HCT116 (cell line): ENCODE measurements around the gene MYL6B. TPM values are rescaled to one million over a fixed set of nuclear protein-coding genes. Genes with fewer than 3 reads are reported as not detected.

Experiments
- ATAC-seq: fragments of 200-7000 bp; cut with Tn5 transposase; 2 replicates; pipeline ENCODE4 v1.9.1; 2020; ENCODE audit warnings: mild to moderate bottlenecking, moderate library complexity
- BruUV-seq: library from RNA; stranded (reverse); fragments of 400-500 nt; replicated peaks from 2 replicates; lab custom pipeline; 2021; lab: Mats Ljungman, UMichigan
- CTCF ChIA-PET: fragments of 300-600 bp; sonication (Branson Sonifier 250); formaldehyde crosslinking; loops from one replicate; lab custom pipeline; 2021; ENCODE audit warnings: antibody characterized with exemption; lab: Charles Lee
- POLR2A ChIA-PET: fragments of 300-600, 350-600 bp; sonication (Branson Sonifier 250); formaldehyde crosslinking; loops from one replicate; lab custom pipeline; 2021; ENCODE audit warnings: antibody characterized with exemption; lab: Charles Lee
- RAD21 ChIA-PET, 2 experiments: fragments of 300-600 bp; sonication (Branson Sonifier 250); formaldehyde crosslinking; loops; one replicate each; lab custom pipeline; 2023; ENCODE audit warnings: low total read pairs in 2 of 2; ENCODE audit not compliant: uncharacterized antibody in 2 of 2, unreplicated experiment in 2 of 2, low non-redundant PET in 1 of 2; lab: Charles Lee
- DNase-seq: peaks from one replicate; pipeline ENCODE4 v3.0.0-alpha.2; 2010; ENCODE audit warnings: low read depth, low spot score
- H2AFZ ChIP-seq: fragments of 200-600 bp; shearing (Covaris generic), sonication (generic); 2 replicates; pipeline ENCODE4 v1.6.1; 2017; ENCODE audit warnings: low read depth, mixed run types, mixed read lengths, antibody characterized with exemption, low read length; ENCODE audit not compliant: poor library complexity, severe bottlenecking
- H3K27ac ChIP-seq: 2 replicates; pipeline ENCODE4 v1.5.1; 2012; ENCODE audit warnings: low read depth, low read length
- H3K27me3 ChIP-seq: fragments of 200-600 bp; sonication (generic); 2 replicates; pipeline ENCODE4 v1.6.1; 2016; ENCODE audit warnings: mixed run types, low read length, mixed read lengths; ENCODE audit not compliant: insufficient read depth
- H3K36me3 ChIP-seq, 2 experiments: fragments of 200-500 bp in 1 of 2; fragments of 200-600 bp in 1 of 2; sonication (Bioruptor generic) in 1 of 2; sonication (generic) in 1 of 2; 2 replicates each; pipeline versions ENCODE4 v1.5.1 to v1.6.1; 2014 to 2016; ENCODE audit warnings: low read length in 2 of 2, inconsistent platforms in 1 of 2, mixed read lengths in 1 of 2, mixed run types in 1 of 2; ENCODE audit not compliant: insufficient read depth in 2 of 2, control insufficient read depth in 1 of 2
- H3K4me1 ChIP-seq, 2 experiments: fragments of 200-600 bp in 1 of 2; sonication (generic) in 1 of 2; 2 replicates each; pipeline versions ENCODE4 v1.5.1 to v1.6.1; 2012 to 2017; ENCODE audit warnings: low read length in 2 of 2, inconsistent platforms in 1 of 2, mild to moderate bottlenecking in 1 of 2, mixed read lengths in 1 of 2, mixed run types in 1 of 2, moderate library complexity in 1 of 2; ENCODE audit not compliant: insufficient read depth in 2 of 2, control insufficient read depth in 1 of 2
- H3K4me2 ChIP-seq: fragments of 200-600 bp; sonication (generic); 2 replicates; pipeline ENCODE4 v1.6.1; 2017; ENCODE audit warnings: mixed run types, low read length, mixed read lengths
- H3K4me3 ChIP-seq, 2 experiments: fragments of 200-600 bp in 1 of 2; sonication (generic) in 1 of 2; replicated peaks in 1 of 2; 2 replicates each; pipeline ENCODE4 v1.5.1; 2011 to 2016; ENCODE audit warnings: low read length in 2 of 2, control low read depth in 1 of 2, low read depth in 1 of 2, mild to moderate bottlenecking in 1 of 2, mixed read lengths in 1 of 2, mixed run types in 1 of 2
- H3K79me2 ChIP-seq: fragments of 200-600 bp; sonication (generic); 2 replicates; pipeline ENCODE4 v1.6.1; 2017; ENCODE audit warnings: mild to moderate bottlenecking, mixed run types, low read length, moderate library complexity, mixed read lengths; ENCODE audit not compliant: insufficient read depth
- H3K9ac ChIP-seq: fragments of 200-600 bp; sonication (generic); 2 replicates; pipeline ENCODE4 v1.6.1; 2016; ENCODE audit warnings: low read length, mixed read lengths
- H3K9me2 ChIP-seq: fragments of 200-600 bp; sonication (generic), shearing (Covaris generic); 2 replicates; pipeline ENCODE4 v1.6.1; 2017; ENCODE audit warnings: mixed run types, mild to moderate bottlenecking, moderate library complexity; ENCODE audit not compliant: insufficient read depth
- H3K9me3 ChIP-seq, 2 experiments: fragments of 200-500 bp in 1 of 2; fragments of 200-600 bp in 1 of 2; sonication (Bioruptor generic) in 1 of 2; sonication (generic) in 1 of 2; 2 replicates each; pipeline ENCODE4 v1.6.1; 2014 to 2017; ENCODE audit warnings: low read length in 2 of 2, mixed read lengths in 2 of 2, inconsistent platforms in 1 of 2, low read depth in 1 of 2, mild to moderate bottlenecking in 1 of 2, mixed run types in 1 of 2, moderate library complexity in 1 of 2; ENCODE audit not compliant: control insufficient read depth in 1 of 2, insufficient read depth in 1 of 2
- H4K20me1 ChIP-seq: fragments of 200-600 bp; sonication (generic), shearing (Covaris generic); 2 replicates; pipeline ENCODE4 v1.6.1; 2017; ENCODE audit warnings: mixed run types, mild to moderate bottlenecking, moderate library complexity; ENCODE audit not compliant: insufficient read depth
- EGR1 ChIP-seq: IDR thresholded peaks from 2 replicates; pipeline ENCODE4 v1.6.1; 2012; ENCODE audit warnings: low read depth
- JUND ChIP-seq: IDR thresholded peaks from 2 replicates; pipeline ENCODE4 v1.6.1; 2012
- POLR2A ChIP-seq: IDR thresholded peaks from 2 replicates; pipeline ENCODE4 v1.7.0; 2011; ENCODE audit warnings: borderline replicate concordance; ENCODE audit not compliant: insufficient read depth, insufficient read length; ENCODE audit errors: extremely low read depth
- SIN3A ChIP-seq: IDR thresholded peaks from 2 replicates; pipeline ENCODE4 v1.6.1; 2012; ENCODE audit warnings: low read depth
- SRF ChIP-seq: IDR thresholded peaks from 2 replicates; pipeline ENCODE4 v1.6.1; 2012; ENCODE audit warnings: low read depth
- ZNF274 ChIP-seq: fragments of 200-500 bp; sonication (Bioruptor generic); IDR thresholded peaks from 2 replicates; pipeline ENCODE4 v1.6.1; 2014; ENCODE audit warnings: mild to moderate bottlenecking, low read depth, low read length, inconsistent platforms
- intact Hi-C: fragments of 100-400 bp; cut with micrococcal nuclease; formaldehyde crosslinking; loops from 2 replicates; pipeline ENCODE4 v1.10.0; 2022
- total RNA-seq: library from RNA; stranded (reverse); gene quantifications from one replicate; pipeline ENCODE4 v1.2.1, GENCODE V29; 2021; ENCODE audit not compliant: unreplicated experiment
- TF ChIP-seq, protein P1 (sequence below): IDR thresholded peaks from 2 replicates; pipeline ENCODE4 v1.6.1; 2011; ENCODE audit warnings: mild to moderate bottlenecking, low read length, moderate library complexity; ENCODE audit not compliant: insufficient replicate concordance; ENCODE audit errors: extremely low read depth

MYL6B gene
- total RNA-seq, 1 experiment from 2014 or later: 94.3 TPM

DNA sequence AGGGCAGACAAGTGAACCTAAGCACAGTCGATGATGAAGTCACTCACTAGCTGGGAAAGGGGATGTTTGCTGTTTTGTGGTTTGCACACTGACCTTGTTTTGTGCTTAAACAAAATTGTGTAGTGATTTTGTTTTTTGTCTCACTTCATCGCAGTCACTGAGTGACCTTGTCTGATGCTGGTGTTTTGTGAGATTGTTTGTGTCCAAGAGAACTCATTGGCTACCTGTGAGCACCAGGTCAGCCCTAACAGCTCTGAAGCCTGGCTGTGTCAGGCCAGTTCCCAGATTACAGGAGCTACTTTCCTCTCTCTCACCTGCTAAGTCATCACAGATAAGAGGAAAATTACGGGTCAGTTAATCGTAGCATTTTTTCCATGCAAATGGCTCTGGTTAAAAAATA is 28.3 kb upstream of the MYL6B start:
- no peak for DNase-seq
- BruUV-seq: no TSS peak
- no peaks in the 10 kb centered on the region for H3K9me2 ChIP-seq
- no peaks in the 10 kb centered on the region for H4K20me1 ChIP-seq
- no peak overlapping the region for H3K27ac ChIP-seq
- no peak overlapping the region for H2AFZ ChIP-seq
- H3K27me3 ChIP-seq: no peaks in the 10 kb centered on the region
- no peak for ATAC-seq
- TF ChIP-seq POLR2A (no peak), ZNF274 (no peak), SIN3A (no peak), EGR1 (no peak), JUND (no peak), SRF (no peak)
- TF ChIP-seq, protein P1, sequence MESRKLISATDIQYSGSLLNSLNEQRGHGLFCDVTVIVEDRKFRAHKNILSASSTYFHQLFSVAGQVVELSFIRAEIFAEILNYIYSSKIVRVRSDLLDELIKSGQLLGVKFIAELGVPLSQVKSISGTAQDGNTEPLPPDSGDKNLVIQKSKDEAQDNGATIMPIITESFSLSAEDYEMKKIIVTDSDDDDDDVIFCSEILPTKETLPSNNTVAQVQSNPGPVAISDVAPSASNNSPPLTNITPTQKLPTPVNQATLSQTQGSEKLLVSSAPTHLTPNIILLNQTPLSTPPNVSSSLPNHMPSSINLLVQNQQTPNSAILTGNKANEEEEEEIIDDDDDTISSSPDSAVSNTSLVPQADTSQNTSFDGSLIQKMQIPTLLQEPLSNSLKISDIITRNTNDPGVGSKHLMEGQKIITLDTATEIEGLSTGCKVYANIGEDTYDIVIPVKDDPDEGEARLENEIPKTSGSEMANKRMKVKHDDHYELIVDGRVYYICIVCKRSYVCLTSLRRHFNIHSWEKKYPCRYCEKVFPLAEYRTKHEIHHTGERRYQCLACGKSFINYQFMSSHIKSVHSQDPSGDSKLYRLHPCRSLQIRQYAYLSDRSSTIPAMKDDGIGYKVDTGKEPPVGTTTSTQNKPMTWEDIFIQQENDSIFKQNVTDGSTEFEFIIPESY: no peak
- peaks cover 0 to 21% of the 10 kb centered on the region in 2 experiments; a peak in 2 of 4 replicates for H3K36me3 ChIP-seq
- H3K4me1 ChIP-seq: peaks cover 25 to 40% of the 10 kb centered on the region in 2 experiments
- ChIA-PET CTCF (interaction anchor here (1.0 to 1.5 kb wide), 2 partner anchors 65 to 512 kb away, joined by 3 to 6 read pairs; partner anchors contain the start of gene SMARCC2), POLR2A (interaction anchor here (0.9 to 1.7 kb wide), 2 partner anchors 24 to 66 kb away, joined by 5 to 6 read pairs; partner anchors contain the start of gene SMARCC2), RAD21 (no interaction called here)
- intact Hi-C loops: no loop called here
- peaks cover 10% of the 10 kb centered on the region for H3K79me2 ChIP-seq
- no peak overlapping the region for H3K4me2 ChIP-seq
- H3K9me3 ChIP-seq: no peaks in the 10 kb centered on the region
- H3K9ac ChIP-seq: no peak overlapping the region
- H3K4me3 ChIP-seq: no peak overlapping the region
